Glutamatergic neuron (in vitro differentiated cells): ENCODE results near the gene TMEM229B. TPM values are rescaled to one million over a fixed set of nuclear protein-coding genes. Genes with fewer than 3 reads are reported as not detected.

Experiments
- DNase-seq: peaks from one replicate; pipeline ENCODE4 v3.0.0; 2022
- H3K27ac Mint-ChIP-seq: one replicate; pipeline ENCODE4 v1.8.0; 2020; ENCODE audit warnings: mild to moderate bottlenecking, mixed read lengths, inconsistent platforms; ENCODE audit not compliant: unreplicated experiment
- H3K27me3 Mint-ChIP-seq: one replicate; pipeline ENCODE4 v1.8.0; 2020; ENCODE audit warnings: mild to moderate bottlenecking, moderate library complexity, mixed read lengths, inconsistent platforms; ENCODE audit not compliant: unreplicated experiment
- H3K36me3 Mint-ChIP-seq: one replicate; pipeline ENCODE4 v1.8.0; 2020; ENCODE audit warnings: mild to moderate bottlenecking, mixed read lengths, inconsistent platforms; ENCODE audit not compliant: unreplicated experiment
- H3K4me1 Mint-ChIP-seq: one replicate; pipeline ENCODE4 v1.8.0; 2020; ENCODE audit warnings: mild to moderate bottlenecking, low read depth, mixed read lengths, inconsistent platforms; ENCODE audit not compliant: unreplicated experiment
- H3K4me3 Mint-ChIP-seq: one replicate; pipeline ENCODE4 v1.8.0; 2020; ENCODE audit warnings: mild to moderate bottlenecking, mixed read lengths, inconsistent platforms; ENCODE audit not compliant: unreplicated experiment
- H3K9me3 Mint-ChIP-seq: one replicate; pipeline ENCODE4 v1.8.0; 2020; ENCODE audit warnings: mild to moderate bottlenecking, moderate library complexity, mixed read lengths, inconsistent platforms; ENCODE audit not compliant: unreplicated experiment
- CTCF ChIP-seq: fragments of 200-600 bp; sonication (generic); IDR thresholded peaks from one replicate; pipeline ENCODE4 v1.5.0; 2021; ENCODE audit not compliant: partially characterized antibody, unreplicated experiment
- total RNA-seq: library from RNA; stranded (reverse); fragmentation: NEBNext Ultra II Directional; extraction: Animal tissue kit (Norgen Biotek cat#: 25700); gene quantifications from one replicate; pipeline ENCODE4 v1.2.1, GENCODE V29; 2021; ENCODE audit not compliant: unreplicated experiment

TMEM229B gene
- total RNA-seq, 1 donor from 2014 or later: 7.5 TPM

DNA sequence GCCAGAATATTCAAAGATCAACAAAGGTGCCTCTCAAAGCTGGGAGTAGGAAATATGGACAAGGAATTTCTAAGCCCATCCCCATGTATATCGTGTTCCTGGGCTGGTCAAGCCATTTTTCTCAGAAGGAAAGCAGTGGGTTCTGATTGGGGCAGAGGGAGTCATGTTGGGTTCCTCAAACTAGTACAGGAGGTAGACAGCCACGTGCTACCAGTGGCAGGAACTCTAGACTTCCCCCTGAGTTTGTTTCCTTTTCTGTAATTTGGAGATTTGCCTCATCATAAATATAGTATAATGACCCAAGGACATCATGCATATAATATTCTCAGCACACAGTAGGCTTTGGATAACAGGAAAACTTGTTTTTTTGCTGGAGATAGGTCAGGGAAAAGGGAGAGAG lies 28.2 kb upstream of the TMEM229B start:
- peaks cover 7% of the 10 kb centered on the region for H3K9me3 Mint-ChIP-seq
- no peaks in the 10 kb centered on the region for H3K36me3 Mint-ChIP-seq
- peaks cover 11% of the 10 kb centered on the region for H3K4me1 Mint-ChIP-seq
- TF ChIP-seq CTCF: no peak
- peaks cover 10% of the 10 kb centered on the region for H3K27me3 Mint-ChIP-seq
- no peak overlapping the region for H3K27ac Mint-ChIP-seq
- H3K4me3 Mint-ChIP-seq: peak overlapping the region; percentile 46
- DNase-seq: no peak

DNA sequence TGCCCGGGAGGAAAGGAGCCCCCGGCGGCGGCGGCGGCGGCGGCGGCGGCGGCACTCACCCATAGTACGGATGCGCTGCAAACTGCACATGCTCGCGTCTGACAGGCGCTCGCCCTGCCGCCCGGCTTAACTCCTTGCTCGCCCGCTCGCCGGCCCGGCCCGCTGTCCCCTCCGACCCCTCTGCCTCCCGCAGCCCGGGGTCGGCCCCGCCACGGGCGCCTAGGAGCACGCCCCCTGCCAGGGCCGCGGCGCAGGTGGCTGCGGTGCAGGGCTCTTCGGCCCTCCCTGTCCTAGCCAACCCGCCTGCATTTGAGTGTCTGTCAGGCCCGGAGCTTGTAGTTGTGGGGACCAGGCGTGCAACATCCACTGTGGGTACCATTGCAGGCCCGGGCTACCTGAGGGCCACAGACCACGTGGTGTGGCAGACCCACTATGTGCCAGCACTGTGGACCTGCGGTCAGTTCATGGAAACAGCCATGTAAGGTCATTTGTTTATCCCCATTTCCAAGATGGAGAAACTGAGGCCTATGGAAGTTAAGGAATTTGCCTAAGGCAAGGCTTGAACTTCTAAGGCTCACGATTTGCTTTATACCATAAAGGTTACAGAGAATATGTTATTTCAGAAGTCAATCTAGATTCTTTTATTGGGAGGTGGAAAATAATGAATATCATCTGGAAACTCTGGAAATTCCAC lies 27.0 kb upstream of the TMEM229B start:
- H3K4me3 Mint-ChIP-seq: peak overlapping the region; percentile 52
- peaks cover 11% of the 10 kb centered on the region for H3K4me1 Mint-ChIP-seq
- peaks cover 7% of the 10 kb centered on the region for H3K27me3 Mint-ChIP-seq
- DNase-seq: peak; percentile 52
- H3K27ac Mint-ChIP-seq: no peak overlapping the region
- H3K9me3 Mint-ChIP-seq: peaks cover 8% of the 10 kb centered on the region
- H3K36me3 Mint-ChIP-seq: no peaks in the 10 kb centered on the region
- TF ChIP-seq CTCF: no peak

- H3K4me1 Mint-ChIP-seq: peaks cover 11% of the 10 kb centered on the region
These were observed 26.3 kb upstream of the TMEM229B start for GRCh38 chr14:67514650-67515385.

GRCh38 chr14:67514203-67514607 lies 25.7 kb upstream of the TMEM229B start:
- peaks cover 8% of the 10 kb centered on the region for H3K9me3 Mint-ChIP-seq
- DNase-seq: no peak
- peaks cover 11% of the 10 kb centered on the region for H3K4me1 Mint-ChIP-seq
- peaks cover 7% of the 10 kb centered on the region for H3K27me3 Mint-ChIP-seq
- peak overlapping the region; percentile 77 for H3K4me3 Mint-ChIP-seq
- H3K36me3 Mint-ChIP-seq: no peaks in the 10 kb centered on the region
- H3K27ac Mint-ChIP-seq: peak overlapping the region; percentile 93
- TF ChIP-seq CTCF: no peak

More at GRCh38 chr14:67514650-67515385, 26.3 kb upstream of the TMEM229B start:
- Mint-ChIP-seq H3K27ac (no peak overlapping the region), H3K9me3 (peaks cover 8% of the 10 kb centered on the region), H3K4me3 (peak overlapping the region; percentile 81), H3K27me3 (peaks cover 7% of the 10 kb centered on the region), H3K36me3 (no peaks in the 10 kb centered on the region)
- DNase-seq: peak; percentile 47
- no peak for TF ChIP-seq CTCF

GRCh38 chr14:67513631-67514108 lies 25.1 kb upstream of the TMEM229B start:
- Mint-ChIP-seq H3K36me3 (no peaks in the 10 kb centered on the region), H3K4me3 (peak overlapping the region; percentile 77), H3K4me1 (peaks cover 11% of the 10 kb centered on the region), H3K27me3 (peaks cover 5% of the 10 kb centered on the region), H3K9me3 (peaks cover 8% of the 10 kb centered on the region), H3K27ac (peak overlapping the region; percentile 93)
- peak; percentile 50 for DNase-seq
- TF ChIP-seq CTCF: no peak
